ENCODE results near the gene HMGCR.

DNA sequence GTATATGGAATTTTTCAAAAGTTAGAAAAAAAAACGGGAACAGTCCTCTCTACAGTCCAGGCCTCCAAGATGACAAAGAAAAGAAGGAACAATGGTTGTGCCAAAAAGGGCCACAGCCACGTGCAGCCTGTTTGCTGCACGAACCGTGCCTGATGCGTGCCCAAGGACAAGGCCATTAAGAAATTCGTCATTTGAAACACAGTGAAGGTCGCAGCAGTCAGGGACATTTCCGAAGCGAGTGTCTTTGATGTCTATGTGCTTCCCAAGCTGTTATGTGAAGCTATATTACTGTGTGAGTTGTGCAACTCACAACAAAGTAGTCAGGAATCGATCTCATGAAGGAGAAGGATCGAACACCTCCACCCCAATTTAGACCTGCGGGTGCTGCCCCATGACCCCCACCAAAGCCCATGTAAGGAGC lies 37.4 kb downstream of the HMGCR start:
- TF ChIP-seq, protein P1, sequence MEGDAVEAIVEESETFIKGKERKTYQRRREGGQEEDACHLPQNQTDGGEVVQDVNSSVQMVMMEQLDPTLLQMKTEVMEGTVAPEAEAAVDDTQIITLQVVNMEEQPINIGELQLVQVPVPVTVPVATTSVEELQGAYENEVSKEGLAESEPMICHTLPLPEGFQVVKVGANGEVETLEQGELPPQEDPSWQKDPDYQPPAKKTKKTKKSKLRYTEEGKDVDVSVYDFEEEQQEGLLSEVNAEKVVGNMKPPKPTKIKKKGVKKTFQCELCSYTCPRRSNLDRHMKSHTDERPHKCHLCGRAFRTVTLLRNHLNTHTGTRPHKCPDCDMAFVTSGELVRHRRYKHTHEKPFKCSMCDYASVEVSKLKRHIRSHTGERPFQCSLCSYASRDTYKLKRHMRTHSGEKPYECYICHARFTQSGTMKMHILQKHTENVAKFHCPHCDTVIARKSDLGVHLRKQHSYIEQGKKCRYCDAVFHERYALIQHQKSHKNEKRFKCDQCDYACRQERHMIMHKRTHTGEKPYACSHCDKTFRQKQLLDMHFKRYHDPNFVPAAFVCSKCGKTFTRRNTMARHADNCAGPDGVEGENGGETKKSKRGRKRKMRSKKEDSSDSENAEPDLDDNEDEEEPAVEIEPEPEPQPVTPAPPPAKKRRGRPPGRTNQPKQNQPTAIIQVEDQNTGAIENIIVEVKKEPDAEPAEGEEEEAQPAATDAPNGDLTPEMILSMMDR (IDR thresholded peaks at IDR 0.05), result no peak
- no peak for TF ChIP-seq POLR2AphosphoS5 (IDR thresholded peaks at IDR 0.05)
- TF ChIP-seq EP300 (IDR thresholded peaks at IDR 0.05), result no peak
